Measurements from ENCODE around the gene IQCC.
"Not testable (repeated sequence)": the region's sequence is repeated elsewhere in the genome, so short reads cannot be mapped to it uniquely, and the experiment has no call there.

Gene IQCC

GRCh38 chr1:32205401-32206370 is at the start of gene IQCC:
Gene IQCC, plus strand, starts transcription at chr1:32205671. Its CDS starts 11 bp downstream, at chr1:32205682.
- ChIA-PET CTCF (interaction anchor here (0.6 to 2.2 kb wide), 2 partner anchors 10 to 31 kb away, joined by 3 to 11 read pairs; no protein-coding TSS in a partner anchor), POLR2A (ENCODE audit: low non-redundant PET) (interaction anchor here (0.6 to 0.7 kb wide), 2 partner anchors 26 to 51 kb away, joined by 5 read pairs; partner anchors contain the start of gene TXLNA)
- no peak for TF ChIP-seq CTCF (conservative IDR thresholded peaks at IDR 0.05; ENCODE audit: low read depth)
- H3K27ac ChIP-seq = peak within 1 kb of the TSS; percentile 65
- peak; percentile 85 for DNase-seq (ENCODE audit: low spot score)

GRCh38 chr1:32159189-32159588 is 46.3 kb upstream of the IQCC start:
- DNase-seq (ENCODE audit: low spot score) = no peak
- POLR2A ChIA-PET (ENCODE audit: low non-redundant PET) = no interaction called here
- TF ChIP-seq CTCF (conservative IDR thresholded peaks at IDR 0.05; ENCODE audit: low read depth) = no peak
- CTCF ChIA-PET = no interaction called here
- H3K27ac ChIP-seq = no peak overlapping the region

- CTCF ChIA-PET = interaction anchor here (0.5 to 0.6 kb wide), 3 partner anchors 9 to 770 kb away, joined by 4 read pairs; no protein-coding TSS in a partner anchor
- no peak overlapping the region for H3K27ac ChIP-seq
- POLR2A ChIA-PET (ENCODE audit: low non-redundant PET) = interaction anchor here (0.5 kb wide), 1 partner anchor 12 kb away, joined by 3 read pairs; no protein-coding TSS in a partner anchor
These were observed 42.1 kb upstream of the IQCC start for GRCh38 chr1:32163405-32163804.

GRCh38 chr1:32165633-32166032 is 39.8 kb upstream of the IQCC start:
- DNase-seq (ENCODE audit: low spot score); POLR2A ChIA-PET (ENCODE audit: low non-redundant PET); H3K27ac ChIP-seq: not testable (repeated sequence)
- CTCF ChIA-PET = interaction anchor here (0.6 kb wide), 1 partner anchor 66 kb away, joined by 3 read pairs; no protein-coding TSS in a partner anchor

More at GRCh38 chr1:32163405-32163804, 42.1 kb upstream of the IQCC start:
- no peak for DNase-seq (ENCODE audit: low spot score)
- no peak for TF ChIP-seq CTCF (conservative IDR thresholded peaks at IDR 0.05; ENCODE audit: low read depth)

- CTCF ChIA-PET = no interaction called here
These were observed 34.5 kb upstream of the IQCC start for GRCh38 chr1:32170991-32171390.

GRCh38 chr1:32172621-32173245 is 32.7 kb upstream of the IQCC start:
- DNase-seq (ENCODE audit: low spot score) = peak; percentile 44
- ChIA-PET POLR2A (ENCODE audit: low non-redundant PET) (no interaction called here), CTCF (interaction anchor here (0.6 to 0.8 kb wide), 2 partner anchors 9 to 72 kb away, joined by 3 to 4 read pairs; no protein-coding TSS in a partner anchor)

More at GRCh38 chr1:32170991-32171390, 34.5 kb upstream of the IQCC start:
- no peak for TF ChIP-seq CTCF (conservative IDR thresholded peaks at IDR 0.05; ENCODE audit: low read depth)
- no peak overlapping the region for H3K27ac ChIP-seq
- DNase-seq (ENCODE audit: low spot score) = no peak
- POLR2A ChIA-PET (ENCODE audit: low non-redundant PET) = no interaction called here

More at GRCh38 chr1:32172621-32173245, 32.7 kb upstream of the IQCC start:
- TF ChIP-seq CTCF (conservative IDR thresholded peaks at IDR 0.05; ENCODE audit: low read depth) = no peak
- H3K27ac ChIP-seq = peak overlapping the region; percentile 29; the same call in 1 of the 2 replicates
